SU-DHL-6 (cell line): ENCODE measurements around the gene OXSR1.

ENCODE experiments used
- H2AFZ ChIP-seq: fragments of 200-600 bp; sonication (generic); 2 replicates; pipeline ENCODE4 v1.6.1; 2014; ENCODE audit warnings: low read depth, mild to moderate bottlenecking, moderate library complexity, mixed read lengths, antibody characterized with exemption, low read length; ENCODE audit not compliant: severe bottlenecking
- H3F3A ChIP-seq: fragments of 200-600 bp; shearing (Covaris generic); 2 replicates; pipeline ENCODE4 v1.6.0; 2016; ENCODE audit warnings: antibody characterized with exemption, mild to moderate bottlenecking; ENCODE audit not compliant: insufficient read depth
- H3K27ac ChIP-seq: fragments of 200-600 bp; sonication (generic); 2 replicates; pipeline ENCODE4 v1.5.1; 2016; ENCODE audit warnings: low read depth, mild to moderate bottlenecking, low read length, moderate library complexity, mixed read lengths
- H3K27me3 ChIP-seq: fragments of 200-600 bp; sonication (generic), shearing (Covaris generic); 2 replicates; pipeline ENCODE4 v1.6.0; 2014; ENCODE audit warnings: mild to moderate bottlenecking, low read length
- H3K36me3 ChIP-seq: fragments of 200-600 bp; sonication (generic); 2 replicates; pipeline ENCODE4 v1.6.1; 2014; ENCODE audit warnings: mild to moderate bottlenecking, low read length, mixed read lengths
- H3K4me2 ChIP-seq: fragments of 300-600, 200-600 bp; shearing (Covaris generic), sonication (generic); 2 replicates; pipeline ENCODE4 v1.6.0; 2014; ENCODE audit warnings: low read length, low read depth, mild to moderate bottlenecking; ENCODE audit not compliant: poor library complexity, severe bottlenecking
- H3K4me3 ChIP-seq: fragments of 200-600 bp; sonication (generic); 2 replicates; pipeline ENCODE4 v1.5.1; 2014; ENCODE audit warnings: antibody characterized with exemption, low read length, mild to moderate bottlenecking, mixed read lengths; ENCODE audit not compliant: insufficient read depth, poor library complexity, severe bottlenecking
- H3K79me2 ChIP-seq: fragments of 200-600 bp; sonication (generic); 2 replicates; pipeline ENCODE4 v1.6.1; 2014; ENCODE audit warnings: mild to moderate bottlenecking, low read length, moderate library complexity; ENCODE audit not compliant: insufficient read depth
- H3K9ac ChIP-seq: fragments of 200-600 bp; sonication (generic); 2 replicates; pipeline ENCODE4 v1.7.0; 2014; ENCODE audit warnings: mild to moderate bottlenecking, low read length
- H3K9me2 ChIP-seq: fragments of 200-600 bp; sonication (generic); replicated peaks from 2 replicates; pipeline ENCODE4 v1.6.1; 2014; ENCODE audit warnings: low read length; ENCODE audit not compliant: insufficient read depth
- H3K9me3 ChIP-seq: fragments of 200-600 bp; sonication (generic); 2 replicates; pipeline ENCODE4 v1.6.1; 2014; ENCODE audit warnings: low read length, mixed read lengths; ENCODE audit not compliant: insufficient read depth
- H4K20me1 ChIP-seq: fragments of 200-600 bp; sonication (generic); 2 replicates; pipeline ENCODE4 v1.6.1; 2014; ENCODE audit warnings: low read depth, mild to moderate bottlenecking, antibody characterized with exemption, low read length, moderate library complexity, mixed read lengths
- CTCF ChIP-seq: fragments of 200-600 bp; sonication (generic); IDR thresholded peaks from one replicate; pipeline ENCODE4 v1.5.1; 2017; ENCODE audit warnings: antibody characterized with exemption, mild to moderate bottlenecking, low read length, moderate library complexity; ENCODE audit not compliant: insufficient read depth, poor library complexity, severe bottlenecking
- EZH2phosphoT487 ChIP-seq: fragments of 200-600 bp; sonication (generic), shearing (Covaris generic); conservative IDR thresholded peaks from 2 replicates; pipeline ENCODE4 v1.6.1; 2018; ENCODE audit warnings: mild to moderate bottlenecking, antibody characterized with exemption, low read length, moderate library complexity, mixed read lengths

Gene OXSR1

GRCh38 chr3:38260474-38260873 is 95.1 kb downstream of the OXSR1 start:
- Histone ChIP-seq H3F3A (peaks cover 4% of the 10 kb centered on the region; the same call in 1 of the 2 replicates), H3K79me2 (no peaks in the 10 kb centered on the region), H3K4me2 (no peak overlapping the region), H2AFZ (no peak overlapping the region), H4K20me1 (no peaks in the 10 kb centered on the region), H3K9ac (no peak overlapping the region), H3K27me3 (no peaks in the 10 kb centered on the region), H3K36me3 (no peaks in the 10 kb centered on the region), H3K4me3 (no peak overlapping the region), H3K9me2 (no peaks in the 10 kb centered on the region), H3K9me3 (no peaks in the 10 kb centered on the region), H3K27ac (no peak overlapping the region)
- no peak for TF ChIP-seq CTCF
- no peak for TF ChIP-seq EZH2phosphoT487

GRCh38 chr3:38264353-38264771 is 99.0 kb downstream of the OXSR1 start:
- no peaks in the 10 kb centered on the region for H3K27me3 ChIP-seq
- H3K9me2 ChIP-seq: no peaks in the 10 kb centered on the region
- H2AFZ ChIP-seq: no peak overlapping the region
- no peak overlapping the region for H3K4me3 ChIP-seq
- H3F3A ChIP-seq: 0 out of 2 replicates have a peak, but pooled peaks cover 4% of the 10 kb centered on the region
- no peaks in the 10 kb centered on the region for H3K36me3 ChIP-seq
- H3K9me3 ChIP-seq: no peaks in the 10 kb centered on the region
- no peaks in the 10 kb centered on the region for H4K20me1 ChIP-seq
- no peak overlapping the region for H3K9ac ChIP-seq
- H3K4me2 ChIP-seq: no peak overlapping the region
- TF ChIP-seq CTCF: no peak
- no peak for TF ChIP-seq EZH2phosphoT487
- no peaks in the 10 kb centered on the region for H3K79me2 ChIP-seq
- no peak overlapping the region for H3K27ac ChIP-seq

- no peaks in the 10 kb centered on the region for H3K27me3 ChIP-seq
- H3K79me2 ChIP-seq: no peaks in the 10 kb centered on the region
- no peaks in the 10 kb centered on the region for H3K9me2 ChIP-seq
- TF ChIP-seq CTCF: no peak
- no peak for TF ChIP-seq EZH2phosphoT487
- H3K4me2 ChIP-seq: no peak overlapping the region
- no peaks in the 10 kb centered on the region for H3K36me3 ChIP-seq
- no peaks in the 10 kb centered on the region for H3K9me3 ChIP-seq
- H3K4me3 ChIP-seq: no peak overlapping the region
- H3K27ac ChIP-seq: no peak overlapping the region
- 0 out of 2 replicates have a peak, but pooled peaks cover 4% of the 10 kb centered on the region for H3F3A ChIP-seq
- H3K9ac ChIP-seq: no peak overlapping the region
- no peak overlapping the region for H2AFZ ChIP-seq
- no peaks in the 10 kb centered on the region for H4K20me1 ChIP-seq
Measured at GRCh38 chr3:38264779-38265178, 99.4 kb downstream of the OXSR1 start.
